WTC11 (cell line): Measurements from ENCODE around the gene SERPINF2. TPM values are rescaled to one million over a fixed set of nuclear protein-coding genes. Genes with fewer than 3 reads are reported as not detected.
A peak's percentile ranks its signal among the peaks of the same experiment; 100 is the strongest.

Experiments used
- ATAC-seq: fragments of 200-7000 bp; cut with Tn5 transposase; 2 replicates; pipeline ENCODE4 v1.10.0; 2021; ENCODE audit warnings: mild to moderate bottlenecking, moderate library complexity
- CTCF ChIA-PET: fragments of 300-600 bp; sonication (Branson Sonifier 250); formaldehyde crosslinking; loops from one replicate; lab custom pipeline; 2021; ENCODE audit warnings: antibody characterized with exemption; lab: Charles Lee
- POLR2A ChIA-PET: fragments of 350-600 bp; sonication (Branson Sonifier 250); formaldehyde crosslinking; loops from one replicate; lab custom pipeline; 2021; ENCODE audit warnings: antibody characterized with exemption; lab: Charles Lee
- DNase-seq: peaks from one replicate; pipeline ENCODE4 v3.0.0; 2021; ENCODE audit warnings: low spot score
- H3K27ac Mint-ChIP-seq: 2 replicates; pipeline ENCODE4 v1.8.0; 2021; ENCODE audit warnings: mixed read lengths
- H3K27me3 Mint-ChIP-seq: 2 replicates; pipeline ENCODE4 v1.8.0; 2021; ENCODE audit warnings: low read depth, mild to moderate bottlenecking, moderate library complexity, mixed read lengths
- H3K36me3 Mint-ChIP-seq: 2 replicates; pipeline ENCODE4 v1.8.0; 2021; ENCODE audit warnings: mixed read lengths
- H3K4me1 Mint-ChIP-seq: 2 replicates; pipeline ENCODE4 v1.8.0; 2022; ENCODE audit warnings: mixed read lengths
- H3K4me3 Mint-ChIP-seq: 2 replicates; pipeline ENCODE4 v1.8.0; 2021; ENCODE audit warnings: mild to moderate bottlenecking, moderate library complexity, mixed read lengths
- H3K9me3 Mint-ChIP-seq: 2 replicates; pipeline ENCODE4 v1.8.0; 2021; ENCODE audit warnings: mixed read lengths
- ATF1 ChIP-seq: sonication (generic); formaldehyde crosslinking; IDR thresholded peaks from 2 replicates; pipeline ENCODE4 v1.8.1; 2023; ENCODE audit warnings: mild to moderate bottlenecking, moderate library complexity, missing genetic modification reagents
- ELF4 ChIP-seq: sonication (generic); formaldehyde crosslinking; IDR thresholded peaks from 2 replicates; pipeline ENCODE4 v1.8.1; 2022; ENCODE audit warnings: low read depth, mild to moderate bottlenecking, moderate library complexity, missing genetic modification reagents
- ETV6 ChIP-seq: sonication (generic); formaldehyde crosslinking; IDR thresholded peaks from 2 replicates; pipeline ENCODE4 v1.8.1; 2022; ENCODE audit warnings: mild to moderate bottlenecking, missing genetic modification reagents
- FOXP1 ChIP-seq: sonication (generic); formaldehyde crosslinking; IDR thresholded peaks from 2 replicates; pipeline ENCODE4 v1.8.0; 2022; ENCODE audit warnings: missing genetic modification reagents, mild to moderate bottlenecking, moderate library complexity, borderline replicate concordance
- GABPB1 ChIP-seq: sonication (generic); formaldehyde crosslinking; IDR thresholded peaks from 2 replicates; pipeline ENCODE4 v1.8.1; 2023; ENCODE audit warnings: mild to moderate bottlenecking, missing genetic modification reagents
- SP1 ChIP-seq: sonication (generic); formaldehyde crosslinking; conservative IDR thresholded peaks from 2 replicates; pipeline ENCODE4 v1.8.1; 2022; ENCODE audit warnings: missing genetic modification reagents
- TCF7 ChIP-seq: sonication (generic); formaldehyde crosslinking; IDR thresholded peaks from 2 replicates; pipeline ENCODE4 v1.8.0; 2022; ENCODE audit warnings: mild to moderate bottlenecking, low read depth, missing genetic modification reagents, moderate library complexity
- TP53 ChIP-seq: sonication (generic); formaldehyde crosslinking; IDR thresholded peaks from 2 replicates; pipeline ENCODE4 v1.8.1; 2023; ENCODE audit warnings: mild to moderate bottlenecking, missing genetic modification reagents
- ZNF396 ChIP-seq: fragments of 250-450 bp; sonication (Bioruptor Pico); IDR thresholded peaks from 2 replicates; pipeline ENCODE4 v1.8.0; 2021; ENCODE audit warnings: mild to moderate bottlenecking, moderate library complexity, borderline replicate concordance
- total RNA-seq: library from RNA; stranded (reverse); gene quantifications from 3 replicates; pipeline ENCODE4 v1.2.3, GENCODE V29; 2021
- TF ChIP-seq, protein P1 (sequence below): fragments of 250-450 bp; sonication (Bioruptor Pico); IDR thresholded peaks from 2 replicates; pipeline ENCODE4 v1.9.0; 2021; ENCODE audit warnings: mild to moderate bottlenecking
- TF ChIP-seq, protein P2 (sequence below): sonication (generic); formaldehyde crosslinking; IDR thresholded peaks from 2 replicates; pipeline ENCODE4 v1.8.0; 2022; ENCODE audit warnings: mild to moderate bottlenecking, missing genetic modification reagents
- TF ChIP-seq, protein P3 (sequence below): sonication (generic); formaldehyde crosslinking; IDR thresholded peaks from 2 replicates; pipeline ENCODE4 v1.8.0; 2022; ENCODE audit warnings: mild to moderate bottlenecking, missing genetic modification reagents
- TF ChIP-seq, protein P4 (sequence below): sonication (generic); formaldehyde crosslinking; IDR thresholded peaks from 2 replicates; pipeline ENCODE4 v1.8.1; 2023; ENCODE audit warnings: mild to moderate bottlenecking, moderate library complexity, missing genetic modification reagents
- TF ChIP-seq, protein P5 (sequence below): sonication (generic); formaldehyde crosslinking; IDR thresholded peaks from 2 replicates; pipeline ENCODE4 v1.8.0; 2023; ENCODE audit warnings: missing genetic modification reagents, mild to moderate bottlenecking, borderline replicate concordance

The SERPINF2 gene
- total RNA-seq, 1 experiment from 2014 or later, result 1.6 TPM

DNA sequence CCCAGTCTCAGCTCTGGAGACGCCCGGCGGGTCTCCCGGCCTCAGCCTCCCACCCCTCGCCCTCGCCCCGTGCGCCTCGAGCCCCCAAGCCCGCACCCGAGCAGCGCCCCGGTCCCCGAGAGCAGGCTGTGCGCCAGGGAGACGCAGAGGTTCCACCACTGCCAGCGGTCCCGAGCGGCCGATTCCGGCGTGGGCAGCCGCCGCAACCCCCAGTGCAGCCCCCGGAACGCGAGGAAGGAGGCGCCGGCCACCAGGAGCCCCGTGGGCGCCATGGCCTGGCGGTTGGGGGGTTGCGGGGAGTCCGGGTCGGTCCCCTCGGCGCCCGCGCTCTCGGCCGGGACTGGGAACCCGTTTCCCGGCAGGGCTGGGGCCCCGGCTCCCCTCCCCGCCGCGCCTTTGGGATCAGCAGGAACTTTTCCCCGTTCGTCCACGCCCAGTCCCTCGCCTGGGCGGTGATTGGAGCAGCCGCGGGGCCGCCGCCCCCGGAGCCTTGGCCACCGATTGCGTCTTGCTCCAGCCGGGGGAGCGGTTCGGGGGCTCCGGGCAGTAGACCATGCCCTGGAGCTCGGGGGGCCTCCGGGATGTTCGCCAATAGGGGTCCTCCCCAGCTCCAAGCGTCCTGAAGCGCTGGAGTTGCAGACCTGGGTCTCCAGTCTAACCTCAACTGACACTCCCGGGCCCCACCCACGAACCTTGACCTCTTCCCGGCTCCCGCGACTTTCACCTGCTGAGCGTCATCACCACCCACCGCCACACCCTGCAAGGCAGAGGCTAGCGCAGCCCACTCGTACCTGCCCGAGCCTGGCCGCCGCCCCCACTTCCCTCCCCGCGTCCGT is 32.5 kb upstream of the SERPINF2 start, which contains the start of gene TLCD2:
TLCD2 (minus strand) TSS at position 407 of the 836 bp plus-strand sequence; CDS start at position 272, 135 bp downstream.
- ATAC-seq, result peak; percentile 9
- peak; percentile 73 for DNase-seq
- ChIA-PET CTCF (interaction anchor here (0.8 to 1.8 kb wide), 3 partner anchors 11 to 41 kb away, joined by 3 to 9 read pairs (median 4); partner anchors contain the start of gene WDR81), POLR2A (interaction anchor here (1.3 kb wide), 1 partner anchor 7 kb away, joined by 5 read pairs; no protein-coding TSS in a partner anchor)
- H3K4me3 Mint-ChIP-seq, result peak within 1 kb of the TSS; percentile 82
- H3K9me3 Mint-ChIP-seq, result no peaks in the 10 kb centered on the region
- H3K27ac Mint-ChIP-seq, result no peak within 1 kb of the TSS
- H3K4me1 Mint-ChIP-seq, result peaks cover 15% of the 10 kb centered on the region
- peaks cover 12% of the 10 kb centered on the region for H3K27me3 Mint-ChIP-seq
- H3K36me3 Mint-ChIP-seq, result no peaks in the 10 kb centered on the region
- TF ChIP-seq ELF4 (CRISPR knock-in tag) (0 out of 2 replicates have a peak, but pooled peaks have one; percentile 59), ZNF396 (CRISPR knock-in tag) (no peak), TCF7 (CRISPR knock-in tag) (no peak), GABPB1 (CRISPR knock-in tag) (0 out of 2 replicates have a peak, but pooled peaks have one; percentile 63), SP1 (CRISPR knock-in tag) (0 out of 2 replicates have a peak, but pooled peaks have one; percentile 30), TP53 (CRISPR knock-in tag) (no peak), ATF1 (0 out of 2 replicates have a peak, but pooled peaks have one; percentile 57), ETV6 (0 out of 2 replicates have a peak, but pooled peaks have one; percentile 25), FOXP1 (0 out of 2 replicates have a peak, but pooled peaks have one; percentile 22)
- TF ChIP-seq, protein P1, sequence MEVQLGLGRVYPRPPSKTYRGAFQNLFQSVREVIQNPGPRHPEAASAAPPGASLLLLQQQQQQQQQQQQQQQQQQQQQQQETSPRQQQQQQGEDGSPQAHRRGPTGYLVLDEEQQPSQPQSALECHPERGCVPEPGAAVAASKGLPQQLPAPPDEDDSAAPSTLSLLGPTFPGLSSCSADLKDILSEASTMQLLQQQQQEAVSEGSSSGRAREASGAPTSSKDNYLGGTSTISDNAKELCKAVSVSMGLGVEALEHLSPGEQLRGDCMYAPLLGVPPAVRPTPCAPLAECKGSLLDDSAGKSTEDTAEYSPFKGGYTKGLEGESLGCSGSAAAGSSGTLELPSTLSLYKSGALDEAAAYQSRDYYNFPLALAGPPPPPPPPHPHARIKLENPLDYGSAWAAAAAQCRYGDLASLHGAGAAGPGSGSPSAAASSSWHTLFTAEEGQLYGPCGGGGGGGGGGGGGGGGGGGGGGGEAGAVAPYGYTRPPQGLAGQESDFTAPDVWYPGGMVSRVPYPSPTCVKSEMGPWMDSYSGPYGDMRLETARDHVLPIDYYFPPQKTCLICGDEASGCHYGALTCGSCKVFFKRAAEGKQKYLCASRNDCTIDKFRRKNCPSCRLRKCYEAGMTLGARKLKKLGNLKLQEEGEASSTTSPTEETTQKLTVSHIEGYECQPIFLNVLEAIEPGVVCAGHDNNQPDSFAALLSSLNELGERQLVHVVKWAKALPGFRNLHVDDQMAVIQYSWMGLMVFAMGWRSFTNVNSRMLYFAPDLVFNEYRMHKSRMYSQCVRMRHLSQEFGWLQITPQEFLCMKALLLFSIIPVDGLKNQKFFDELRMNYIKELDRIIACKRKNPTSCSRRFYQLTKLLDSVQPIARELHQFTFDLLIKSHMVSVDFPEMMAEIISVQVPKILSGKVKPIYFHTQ (CRISPR knock-in tag), result no peak
- TF ChIP-seq, protein P2, sequence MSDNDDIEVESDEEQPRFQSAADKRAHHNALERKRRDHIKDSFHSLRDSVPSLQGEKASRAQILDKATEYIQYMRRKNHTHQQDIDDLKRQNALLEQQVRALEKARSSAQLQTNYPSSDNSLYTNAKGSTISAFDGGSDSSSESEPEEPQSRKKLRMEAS (CRISPR knock-in tag), result peak; percentile 54; the same call in 1 of the 2 replicates
- TF ChIP-seq, protein P3, sequence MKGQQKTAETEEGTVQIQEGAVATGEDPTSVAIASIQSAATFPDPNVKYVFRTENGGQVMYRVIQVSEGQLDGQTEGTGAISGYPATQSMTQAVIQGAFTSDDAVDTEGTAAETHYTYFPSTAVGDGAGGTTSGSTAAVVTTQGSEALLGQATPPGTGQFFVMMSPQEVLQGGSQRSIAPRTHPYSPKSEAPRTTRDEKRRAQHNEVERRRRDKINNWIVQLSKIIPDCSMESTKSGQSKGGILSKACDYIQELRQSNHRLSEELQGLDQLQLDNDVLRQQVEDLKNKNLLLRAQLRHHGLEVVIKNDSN (CRISPR knock-in tag), result peak; percentile 26; the same call in 1 of the 2 replicates
- TF ChIP-seq, protein P4, sequence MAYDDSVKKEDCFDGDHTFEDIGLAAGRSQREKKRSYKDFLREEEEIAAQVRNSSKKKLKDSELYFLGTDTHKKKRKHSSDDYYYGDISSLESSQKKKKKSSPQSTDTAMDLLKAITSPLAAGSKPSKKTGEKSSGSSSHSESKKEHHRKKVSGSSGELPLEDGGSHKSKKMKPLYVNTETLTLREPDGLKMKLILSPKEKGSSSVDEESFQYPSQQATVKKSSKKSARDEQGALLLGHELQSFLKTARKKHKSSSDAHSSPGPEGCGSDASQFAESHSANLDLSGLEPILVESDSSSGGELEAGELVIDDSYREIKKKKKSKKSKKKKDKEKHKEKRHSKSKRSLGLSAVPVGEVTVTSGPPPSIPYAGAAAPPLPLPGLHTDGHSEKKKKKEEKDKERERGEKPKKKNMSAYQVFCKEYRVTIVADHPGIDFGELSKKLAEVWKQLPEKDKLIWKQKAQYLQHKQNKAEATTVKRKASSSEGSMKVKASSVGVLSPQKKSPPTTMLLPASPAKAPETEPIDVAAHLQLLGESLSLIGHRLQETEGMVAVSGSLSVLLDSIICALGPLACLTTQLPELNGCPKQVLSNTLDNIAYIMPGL (CRISPR knock-in tag), result peak; percentile 60; the same call in 1 of the 2 replicates
- TF ChIP-seq, protein P5, sequence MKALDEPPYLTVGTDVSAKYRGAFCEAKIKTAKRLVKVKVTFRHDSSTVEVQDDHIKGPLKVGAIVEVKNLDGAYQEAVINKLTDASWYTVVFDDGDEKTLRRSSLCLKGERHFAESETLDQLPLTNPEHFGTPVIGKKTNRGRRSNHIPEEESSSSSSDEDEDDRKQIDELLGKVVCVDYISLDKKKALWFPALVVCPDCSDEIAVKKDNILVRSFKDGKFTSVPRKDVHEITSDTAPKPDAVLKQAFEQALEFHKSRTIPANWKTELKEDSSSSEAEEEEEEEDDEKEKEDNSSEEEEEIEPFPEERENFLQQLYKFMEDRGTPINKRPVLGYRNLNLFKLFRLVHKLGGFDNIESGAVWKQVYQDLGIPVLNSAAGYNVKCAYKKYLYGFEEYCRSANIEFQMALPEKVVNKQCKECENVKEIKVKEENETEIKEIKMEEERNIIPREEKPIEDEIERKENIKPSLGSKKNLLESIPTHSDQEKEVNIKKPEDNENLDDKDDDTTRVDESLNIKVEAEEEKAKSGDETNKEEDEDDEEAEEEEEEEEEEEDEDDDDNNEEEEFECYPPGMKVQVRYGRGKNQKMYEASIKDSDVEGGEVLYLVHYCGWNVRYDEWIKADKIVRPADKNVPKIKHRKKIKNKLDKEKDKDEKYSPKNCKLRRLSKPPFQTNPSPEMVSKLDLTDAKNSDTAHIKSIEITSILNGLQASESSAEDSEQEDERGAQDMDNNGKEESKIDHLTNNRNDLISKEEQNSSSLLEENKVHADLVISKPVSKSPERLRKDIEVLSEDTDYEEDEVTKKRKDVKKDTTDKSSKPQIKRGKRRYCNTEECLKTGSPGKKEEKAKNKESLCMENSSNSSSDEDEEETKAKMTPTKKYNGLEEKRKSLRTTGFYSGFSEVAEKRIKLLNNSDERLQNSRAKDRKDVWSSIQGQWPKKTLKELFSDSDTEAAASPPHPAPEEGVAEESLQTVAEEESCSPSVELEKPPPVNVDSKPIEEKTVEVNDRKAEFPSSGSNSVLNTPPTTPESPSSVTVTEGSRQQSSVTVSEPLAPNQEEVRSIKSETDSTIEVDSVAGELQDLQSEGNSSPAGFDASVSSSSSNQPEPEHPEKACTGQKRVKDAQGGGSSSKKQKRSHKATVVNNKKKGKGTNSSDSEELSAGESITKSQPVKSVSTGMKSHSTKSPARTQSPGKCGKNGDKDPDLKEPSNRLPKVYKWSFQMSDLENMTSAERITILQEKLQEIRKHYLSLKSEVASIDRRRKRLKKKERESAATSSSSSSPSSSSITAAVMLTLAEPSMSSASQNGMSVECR (CRISPR knock-in tag), result peak; percentile 68; the same call in 1 of the 2 replicates
